ENCODE measurements around the gene ARRB1.
A peak's percentile ranks its signal among the peaks of the same experiment; 100 is the strongest.
"Not testable (repeated sequence)": the region's sequence is repeated elsewhere in the genome, so short reads cannot be mapped to it uniquely, and the experiment has no call there.

The ARRB1 gene

GRCh38 chr11:75371949-75372876 lies 20.8 kb upstream of the ARRB1 start:
- no peak for DNase-seq (ENCODE audit: low read depth in 2 of 2)

GRCh38 chr11:75369560-75370255 lies 18.2 kb upstream of the ARRB1 start:
- no peak for DNase-seq (ENCODE audit: low read depth in 2 of 2)

- not testable (repeated sequence) for DNase-seq (ENCODE audit: low read depth in 2 of 2)
Measured at GRCh38 chr11:75366826-75367225, 15.4 kb upstream of the ARRB1 start.

- no peak for DNase-seq (ENCODE audit: low read depth in 2 of 2)
Measured at GRCh38 chr11:75365711-75366181, 14.3 kb upstream of the ARRB1 start.

GRCh38 chr11:75362285-75362684 lies 10.8 kb upstream of the ARRB1 start:
- not testable (repeated sequence) for DNase-seq (ENCODE audit: low read depth in 2 of 2)

GRCh38 chr11:75356613-75357012 lies 5.2 kb upstream of the ARRB1 start:
- no peak for DNase-seq (ENCODE audit: low read depth in 2 of 2)

- no peak for DNase-seq (ENCODE audit: low read depth in 2 of 2)
Measured at GRCh38 chr11:75355051-75355450, 3.6 kb upstream of the ARRB1 start.

- DNase-seq (ENCODE audit: low read depth in 2 of 2) = no peak
Measured at GRCh38 chr11:75352588-75353206, 1.2 kb upstream of the ARRB1 start.

- DNase-seq (ENCODE audit: low read depth in 2 of 2) = peak in 1 of 2 donors; percentile 22
Measured at GRCh38 chr11:75351791-75352587, 528 bp upstream of the ARRB1 start.

- no peak for DNase-seq (ENCODE audit: low read depth in 2 of 2)
Measured at GRCh38 chr11:75350743-75351540, 519 bp downstream of the ARRB1 start.

GRCh38 chr11:75350122-75350742 lies 1.2 kb downstream of the ARRB1 start:
- DNase-seq (ENCODE audit: low read depth in 2 of 2) = no peak

- DNase-seq (ENCODE audit: low read depth in 2 of 2) = no peak
Measured at GRCh38 chr11:75349521-75350116, 1.8 kb downstream of the ARRB1 start.

GRCh38 chr11:75347781-75348566 lies 3.5 kb downstream of the ARRB1 start:
- DNase-seq (ENCODE audit: low read depth in 2 of 2) = no peak

GRCh38 chr11:75346912-75347647 lies 4.4 kb downstream of the ARRB1 start:
- no peak for DNase-seq (ENCODE audit: low read depth in 2 of 2)

GRCh38 chr11:75346296-75346695 lies 5.2 kb downstream of the ARRB1 start:
- DNase-seq (ENCODE audit: low read depth in 2 of 2) = no peak

- DNase-seq (ENCODE audit: low read depth in 2 of 2) = no peak
Measured at GRCh38 chr11:75345455-75346160, 5.9 kb downstream of the ARRB1 start.

GRCh38 chr11:75344761-75345454 lies 6.6 kb downstream of the ARRB1 start:
- DNase-seq (ENCODE audit: low read depth in 2 of 2) = no peak

All from stimulated activated CD4-positive, alpha-beta T cell treated with anti-CD3 and anti-CD28 coated beads, Interleukin-1b, Interleukin-23, amount 100 ng/mL, for 1 hour (primary cell).